ENCODE results near the gene ARHGAP6. TPM values are rescaled to one million over a fixed set of nuclear protein-coding genes. Genes with fewer than 3 reads are reported as not detected.

The ARHGAP6 gene
- total and polyA plus RNA-seq, 9 of the 15 experiments (the other 6 are each of a cell fraction or from before 2014, with no cell fraction given): 12.5 to 63.6 (median 41.8) TPM

- H3K36me3 ChIP-seq (ENCODE audit: control insufficient read depth, insufficient read depth, low read length): no peaks in the 10 kb centered on the region
- no peak overlapping the region for H3K4me3 ChIP-seq
- intact Hi-C loops (cut with micrococcal nuclease) (loop anchor here (1.0 to 10.0 kb wide), 7 partner anchors 70 to 1342 kb away; partner anchors contain the start of gene MSL3), in situ Hi-C loops (cut with MboI) (loop anchor here (5.0 to 25.0 kb wide), 3 partner anchors 237 to 1343 kb away; no protein-coding TSS in a partner anchor)
- no peaks in the 10 kb centered on the region for H3K27me3 ChIP-seq (ENCODE audit: control insufficient read depth in 2 of 2, insufficient read depth in 2 of 2, low read length in 2 of 2)
- H3K9me1 ChIP-seq (ENCODE audit: control insufficient read depth, insufficient read depth, low read length): no peaks in the 10 kb centered on the region
- H2AFZ ChIP-seq (ENCODE audit: low read depth, low read length): peak overlapping the region; percentile 54; the same call in 1 of the 2 replicates
- no peak overlapping the region for H3K4me2 ChIP-seq (ENCODE audit: insufficient read depth, low read length)
- no peak for DNase-seq (ENCODE audit: extremely low read depth in 1 of 4, low spot score in 3 of 4)
- H3K9me3 ChIP-seq (replicated peaks; ENCODE audit: control insufficient read depth, insufficient read depth, low read depth, low read length): no peaks in the 10 kb centered on the region
- no peak overlapping the region for H3K9ac ChIP-seq (ENCODE audit: insufficient read depth in 1 of 2, low read depth in 2 of 2, low read length in 2 of 2)
- peaks cover 0 to 20% of the 10 kb centered on the region in 2 experiments; a peak in 2 of 5 replicates for H3K4me1 ChIP-seq (replicated peaks in 1 of 2; ENCODE audit: control insufficient read depth in 2 of 2, insufficient read depth in 2 of 2, low read length in 2 of 2)
- BruUV-seq (replicated peaks): no TSS peak
- FAIRE-seq: peak; percentile 63
- whole genome bisulfite sequencing (ENCODE audit: insufficient coverage, low coverage, missing lambda C conversion rate): 100% methylated on average over 2 of the region's 3 CpGs
- TF ChIP-seq GABPB1 (CRISPR knock-in tag; IDR thresholded peaks at IDR 0.05): no peak
- no peak for TF ChIP-seq TGIF2 (CRISPR knock-in tag; IDR thresholded peaks at IDR 0.05)
- TF ChIP-seq ZNF24 (IDR thresholded peaks at IDR 0.05): peak; percentile 25; the same call in 1 of the 2 replicates
- POLR2A ChIA-PET: interaction anchor here (0.5 to 0.7 kb wide), 2 partner anchors 385 to 1387 kb away, joined by 3 read pairs; no protein-coding TSS in a partner anchor
- CTCF ChIA-PET (ENCODE audit: low intra/inter-chr PET ratio): interaction anchor here (0.6 to 6.3 kb wide), 6 partner anchors 149 to 1340 kb away, joined by 3 to 91 read pairs (median 5); no protein-coding TSS in a partner anchor
- H3K79me2 ChIP-seq (ENCODE audit: control insufficient read depth, insufficient read depth, low read length): no peaks in the 10 kb centered on the region
- no peak overlapping the region for H3K27ac ChIP-seq (ENCODE audit: extremely low read depth, low read depth, low read length)
- 0 out of 3 replicates have a peak, but pooled peaks have one; percentile 18 for ATAC-seq
- no peaks in the 10 kb centered on the region for H4K20me1 ChIP-seq (replicated peaks; ENCODE audit: control insufficient read depth, insufficient read depth, low read length)
Measured at GRCh38 chrX:11530621-11531020, 135.1 kb downstream of the ARHGAP6 start.

- no peaks in the 10 kb centered on the region for H3K79me2 ChIP-seq (ENCODE audit: control insufficient read depth, insufficient read depth, low read length)
- FAIRE-seq (no peak), ATAC-seq (no peak), DNase-seq (ENCODE audit: extremely low read depth in 1 of 4, low spot score in 3 of 4) (no peak)
- no peaks in the 10 kb centered on the region for H3K36me3 ChIP-seq (ENCODE audit: control insufficient read depth, insufficient read depth, low read length)
- POLR2A ChIA-PET: no interaction called here
- no peaks in the 10 kb centered on the region for H4K20me1 ChIP-seq (replicated peaks; ENCODE audit: control insufficient read depth, insufficient read depth, low read length)
- WGBS (ENCODE audit: insufficient coverage, low coverage, missing lambda C conversion rate): 65% methylated on average over 2 of the region's 2 CpGs
- H3K9me1 ChIP-seq (ENCODE audit: control insufficient read depth, insufficient read depth, low read length): no peaks in the 10 kb centered on the region
- peak overlapping the region; percentile 85 for H2AFZ ChIP-seq (ENCODE audit: low read depth, low read length)
- H3K27ac ChIP-seq (ENCODE audit: extremely low read depth, low read depth, low read length): no peak overlapping the region; the same call in 2 of the 3 replicates
- no peaks in the 10 kb centered on the region for H3K27me3 ChIP-seq (ENCODE audit: control insufficient read depth in 2 of 2, insufficient read depth in 2 of 2, low read length in 2 of 2)
- peaks cover 0 to 20% of the 10 kb centered on the region in 2 experiments; a peak in 2 of 5 replicates for H3K4me1 ChIP-seq (replicated peaks in 1 of 2; ENCODE audit: control insufficient read depth in 2 of 2, insufficient read depth in 2 of 2, low read length in 2 of 2)
- H3K9ac ChIP-seq (ENCODE audit: insufficient read depth in 1 of 2, low read depth in 2 of 2, low read length in 2 of 2): no peak overlapping the region
- intact Hi-C loops (cut with micrococcal nuclease) (no loop called here), in situ Hi-C loops (cut with MboI) (loop anchor here (25.0 kb wide), 1 partner anchor 1341 kb away; no protein-coding TSS in a partner anchor)
- CTCF ChIA-PET (ENCODE audit: low intra/inter-chr PET ratio): interaction anchor here (6.3 kb wide), 1 partner anchor 385 kb away, joined by 91 read pairs; no protein-coding TSS in a partner anchor
- H3K4me2 ChIP-seq (ENCODE audit: insufficient read depth, low read length): peak overlapping the region; percentile 43
- no peak overlapping the region for H3K4me3 ChIP-seq
- no TSS peak for BruUV-seq (replicated peaks)
- no peaks in the 10 kb centered on the region for H3K9me3 ChIP-seq (replicated peaks; ENCODE audit: control insufficient read depth, insufficient read depth, low read depth, low read length)
- TF ChIP-seq RBM15 (IDR thresholded peaks at IDR 0.05; ENCODE audit: insufficient read depth, low read length): no peak
- no peak for TF ChIP-seq ZKSCAN8 (CRISPR knock-in tag; IDR thresholded peaks at IDR 0.05)
- no peak for TF ChIP-seq KDM2B (CRISPR knock-in tag; IDR thresholded peaks at IDR 0.05)
- TF ChIP-seq PRPF4 (IDR thresholded peaks at IDR 0.05; ENCODE audit: insufficient read depth, low read depth, low read length, poor library complexity, severe bottlenecking): no peak
- TF ChIP-seq PATZ1 (CRISPR knock-in tag; IDR thresholded peaks at IDR 0.05; ENCODE audit: borderline replicate concordance): no peak
- TF ChIP-seq ZNF140 (CRISPR knock-in tag; IDR thresholded peaks at IDR 0.05): no peak
- no peak for TF ChIP-seq TOE1 (IDR thresholded peaks at IDR 0.05; ENCODE audit: borderline replicate concordance)
- TF ChIP-seq TOE1 (CRISPR knock-in tag; IDR thresholded peaks at IDR 0.05; ENCODE audit: borderline replicate concordance, low read depth): no peak
- no peak for TF ChIP-seq LCOR (CRISPR knock-in tag; IDR thresholded peaks at IDR 0.05)
- TF ChIP-seq SMAD4 (CRISPR knock-in tag; conservative IDR thresholded peaks at IDR 0.05): no peak
- no peak for TF ChIP-seq SLC30A9 (CRISPR knock-in tag; IDR thresholded peaks at IDR 0.05)
- TF ChIP-seq TAF15 (IDR thresholded peaks at IDR 0.05; ENCODE audit: low read depth, low read length): no peak
Measured at GRCh38 chrX:11528623-11529022, 137.1 kb downstream of the ARHGAP6 start.
